ENCODE measurements around the gene ROBO2. TPM values are rescaled to one million over a fixed set of nuclear protein-coding genes. Genes with fewer than 3 reads are reported as not detected.

ROBO2 gene
- polyA plus RNA-seq, 2 of the 4 experiments (the other 2 are of a cell fraction): 0.04 TPM; not detected in 1

- TF ChIP-seq EHMT2 (IDR thresholded peaks at IDR 0.05; ENCODE audit: low read depth): no peak
- no peak for TF ChIP-seq POLR2AphosphoS2 (conservative IDR thresholded peaks at IDR 0.05; ENCODE audit: low read length)
- TF ChIP-seq TFCP2L1 (CRISPR knock-in tag; IDR thresholded peaks at IDR 0.05): no peak
- no peak for TF ChIP-seq KDM1A (IDR thresholded peaks at IDR 0.05; ENCODE audit: low read depth)
- no peak for TF ChIP-seq MAX (IDR thresholded peaks at IDR 0.05)
- no peak for TF ChIP-seq EHF (CRISPR knock-in tag; IDR thresholded peaks at IDR 0.05)
These were observed 26.9 kb downstream of the ROBO2 start (continued) for GRCh38 chr3:77066829-77067228.

- POLR2A ChIA-PET: no interaction called here
- 14% methylated on average over 7 of the region's 7 CpGs for WGBS (ENCODE audit: missing lambda C conversion rate)
These were observed 28.9 kb downstream of the ROBO2 start for GRCh38 chr3:77068808-77069207.

GRCh38 chr3:77071364-77071763 is 31.5 kb downstream of the ROBO2 start:
- ATAC-seq: no peak
- 19% methylated on average over 5 of the region's 5 CpGs for WGBS (ENCODE audit: missing lambda C conversion rate)
- H3K4me2 ChIP-seq: no peak overlapping the region
- CTCF ChIA-PET: no interaction called here
- POLR2A ChIA-PET: no interaction called here
- no peak overlapping the region for H3K4me3 ChIP-seq
- H3K4me1 ChIP-seq: no peaks in the 10 kb centered on the region
- no peak for DNase-seq (ENCODE audit: low read depth in 1 of 2, low spot score in 1 of 2)
- TF ChIP-seq FOXS1 (CRISPR knock-in tag; IDR thresholded peaks at IDR 0.05) (no peak), MAZ (IDR thresholded peaks at IDR 0.05; ENCODE audit: borderline replicate concordance, low read depth, low read length) (no peak), KDM5A (IDR thresholded peaks at IDR 0.05) (no peak), NR3C1 (IDR thresholded peaks at IDR 0.05) (no peak), BCL3 (IDR thresholded peaks at IDR 0.05) (no peak), ATOH8 (CRISPR knock-in tag; IDR thresholded peaks at IDR 0.05; ENCODE audit: low read depth) (no peak), HOXA7 (CRISPR knock-in tag; IDR thresholded peaks at IDR 0.05) (no peak), EHMT2 (IDR thresholded peaks at IDR 0.05; ENCODE audit: low read depth) (no peak), CHD4 (IDR thresholded peaks at IDR 0.05; ENCODE audit: borderline replicate concordance) (no peak), ZNF302 (CRISPR knock-in tag; IDR thresholded peaks at IDR 0.05) (no peak), NFE2L2 (conservative IDR thresholded peaks at IDR 0.05; ENCODE audit: low read length) (no peak), EHF (CRISPR knock-in tag; IDR thresholded peaks at IDR 0.05) (no peak), EP300 (IDR thresholded peaks at IDR 0.05) (no peak)
- no peak for FAIRE-seq
- H3K27ac ChIP-seq: no peak overlapping the region
- H3K9me3 ChIP-seq: no peaks in the 10 kb centered on the region

More at GRCh38 chr3:77068808-77069207, 28.9 kb downstream of the ROBO2 start:
- H3K4me1 ChIP-seq: no peaks in the 10 kb centered on the region
- no peak for TF ChIP-seq RAD21 (conservative IDR thresholded peaks at IDR 0.05 in 1 of 2, IDR thresholded peaks at IDR 0.05 in 1 of 2)
- TF ChIP-seq CEBPB (IDR thresholded peaks at IDR 0.05): no peak
- no peak for TF ChIP-seq ELK1 (IDR thresholded peaks at IDR 0.05; ENCODE audit: low read depth, low read length)
- TF ChIP-seq HMGXB4 (CRISPR knock-in tag; IDR thresholded peaks at IDR 0.05; ENCODE audit: borderline replicate concordance): no peak
- no peak for TF ChIP-seq JUN (IDR thresholded peaks at IDR 0.05)
- TF ChIP-seq NR3C1 (IDR thresholded peaks at IDR 0.05): no peak
- TF ChIP-seq KDM5A (IDR thresholded peaks at IDR 0.05): no peak
- TF ChIP-seq PBX3 (IDR thresholded peaks at IDR 0.05): no peak
- TF ChIP-seq BHLHE40 (IDR thresholded peaks at IDR 0.05; ENCODE audit: low read depth, low read length): no peak
- TF ChIP-seq HOXB5 (CRISPR knock-in tag; IDR thresholded peaks at IDR 0.05): no peak
- no peak overlapping the region for H3K27ac ChIP-seq
- H3K4me3 ChIP-seq: no peak overlapping the region
- CTCF ChIA-PET: no interaction called here
- FAIRE-seq (no peak), ATAC-seq (no peak), DNase-seq (ENCODE audit: low read depth in 1 of 2, low spot score in 1 of 2) (no peak)
- H3K9me3 ChIP-seq: no peaks in the 10 kb centered on the region
- no peak overlapping the region for H3K4me2 ChIP-seq
